HepG2 (cell line): ENCODE measurements around the gene FAM221A. TPM values are rescaled to one million over a fixed set of nuclear protein-coding genes. Genes with fewer than 3 reads are reported as not detected.

Source experiments
- ATAC-seq: fragments of 200-7000 bp; cut with Tn5 transposase; 3 replicates; pipeline ENCODE4 v1.9.1; 2020; ENCODE audit warnings: mild to moderate bottlenecking, moderate library complexity
- BruUV-seq: library from RNA; stranded (reverse); fragments of 400-500 nt; replicated peaks from 2 replicates; lab custom pipeline; 2021; lab: Mats Ljungman, UMichigan
- CTCF ChIA-PET: fragments of 300-600 bp; formaldehyde crosslinking; extraction: SDS; loops from one replicate; lab custom pipeline; 2021; ENCODE audit warnings: low total read pairs, inconsistent platforms, low intra/inter-chr PET ratio; lab: Yijun Ruan, JAX
- POLR2A ChIA-PET: fragments of 350-600 bp; sonication (Branson Sonifier 250); formaldehyde crosslinking; loops from one replicate; lab custom pipeline; 2020; ENCODE audit warnings: antibody characterized with exemption, inconsistent platforms; lab: Yijun Ruan, JAX
- DNase-seq: peaks from one replicate; pipeline ENCODE4 v3.0.0-alpha.2; 2015; ENCODE audit warnings: low spot score
- FAIRE-seq: peaks from 3 replicates; lab custom pipeline; 2011; peaks lifted over from hg19 to GRCh38; lab: Jason Lieb, UNC
- H2AFZ ChIP-seq: one replicate; pipeline ENCODE4 v1.6.1; 2011; ENCODE audit warnings: low read length, inconsistent platforms
- H3K27ac ChIP-seq: fragments of 300-600 bp; 3 replicates; pipeline ENCODE4 v1.8.0; 2011; ENCODE audit warnings: mixed run types, mild to moderate bottlenecking, mixed read lengths, low read length, inconsistent platforms; ENCODE audit not compliant: insufficient read depth; ENCODE audit errors: extremely low read length
- H3K27me3 ChIP-seq, 2 experiments: fragments of 200-600 bp in 1 of 2; 2 replicates in 1 of 2; 3 replicates in 1 of 2; pipeline versions ENCODE4 v1.6.0 to v1.8.0; 2011; ENCODE audit warnings: low read length in 2 of 2, mild to moderate bottlenecking in 2 of 2, moderate library complexity in 2 of 2, inconsistent platforms in 1 of 2; ENCODE audit not compliant: insufficient read depth in 2 of 2, control insufficient read depth in 1 of 2
- H3K36me3 ChIP-seq, 2 experiments: fragments of 200-600 bp in 1 of 2; replicated peaks in 1 of 2; 2 replicates in 1 of 2; 3 replicates in 1 of 2; pipeline versions ENCODE4 v1.5.1 to v1.8.0; 2011; ENCODE audit warnings: low read length in 2 of 2, inconsistent platforms in 1 of 2; ENCODE audit not compliant: insufficient read depth in 2 of 2, control insufficient read depth in 1 of 2
- H3K4me1 ChIP-seq: 2 replicates; pipeline ENCODE4 v1.5.1; 2012; ENCODE audit warnings: low read length, inconsistent platforms; ENCODE audit not compliant: insufficient read depth
- H3K4me2 ChIP-seq: 2 replicates; pipeline ENCODE4 v1.6.0; 2011; ENCODE audit warnings: low read depth, low read length, inconsistent platforms
- H3K4me3 ChIP-seq, 3 experiments: fragments of 200-600 bp in 1 of 3; sonication (generic), shearing (Covaris generic) in 1 of 3; replicated peaks in 1 of 3; 2 replicates each; pipeline ENCODE4 v1.5.1; 2011 to 2016; ENCODE audit warnings: low read length in 3 of 3, inconsistent platforms in 2 of 3, low read depth in 2 of 3, mild to moderate bottlenecking in 2 of 3, control low read depth in 1 of 3, mixed read lengths in 1 of 3; ENCODE audit not compliant: insufficient read depth in 1 of 3
- H3K79me2 ChIP-seq: one replicate; pipeline ENCODE4 v1.6.1; 2011; ENCODE audit warnings: low read length, inconsistent platforms; ENCODE audit not compliant: insufficient read depth
- H3K9ac ChIP-seq: 2 replicates; pipeline ENCODE4 v1.6.0; 2011; ENCODE audit warnings: mild to moderate bottlenecking, low read depth, low read length, inconsistent platforms; ENCODE audit not compliant: insufficient read depth
- H3K9me3 ChIP-seq: 2 replicates; pipeline ENCODE4 v1.5.1; 2012; ENCODE audit warnings: mild to moderate bottlenecking, low read length
- H4K20me1 ChIP-seq: 2 replicates; pipeline ENCODE4 v1.6.0; 2011; ENCODE audit warnings: inconsistent platforms, mild to moderate bottlenecking, low read length, moderate library complexity; ENCODE audit not compliant: insufficient read depth
- CAMTA2 ChIP-seq: sonication (generic); formaldehyde crosslinking; IDR thresholded peaks from 2 replicates; pipeline ENCODE4 v1.4.0; 2020; ENCODE audit warnings: mild to moderate bottlenecking, missing genetic modification reagents, borderline replicate concordance
- ETS1 ChIP-seq: sonication (generic); formaldehyde crosslinking; IDR thresholded peaks from 2 replicates; pipeline ENCODE4 v1.4.0; 2020; ENCODE audit warnings: missing genetic modification reagents
- FOXP1 ChIP-seq, 2 experiments: fragments of 450-650 bp in 1 of 2; IDR thresholded peaks; 2 replicates each; pipeline ENCODE4 v1.6.1; 2017 to 2018; ENCODE audit warnings: antibody characterized with exemption in 1 of 2
- HINFP ChIP-seq: sonication (generic); formaldehyde crosslinking; IDR thresholded peaks from 2 replicates; pipeline ENCODE4 v1.4.0; 2020; ENCODE audit warnings: low read depth, mild to moderate bottlenecking, missing genetic modification reagents
- HOXA9 ChIP-seq: sonication (generic); formaldehyde crosslinking; IDR thresholded peaks from 2 replicates; pipeline ENCODE4 v1.8.1; 2022; ENCODE audit warnings: missing genetic modification reagents, mild to moderate bottlenecking, moderate library complexity, borderline replicate concordance
- PAX8 ChIP-seq: sonication (generic); formaldehyde crosslinking; IDR thresholded peaks from 2 replicates; pipeline ENCODE4 v1.8.0; 2022; ENCODE audit warnings: mild to moderate bottlenecking, missing genetic modification reagents, borderline replicate concordance
- PITX1 ChIP-seq: sonication (generic); formaldehyde crosslinking; IDR thresholded peaks from 2 replicates; pipeline ENCODE4 v1.5.1; 2020; ENCODE audit warnings: mild to moderate bottlenecking, missing genetic modification reagents
- SYNCRIP ChIP-seq: fragments of 200-400 bp; formaldehyde crosslinking; IDR thresholded peaks from 2 replicates; pipeline ENCODE4 v1.6.1; 2018; ENCODE audit warnings: mild to moderate bottlenecking, low read depth, low read length; ENCODE audit not compliant: insufficient read depth
- THYN1 ChIP-seq: sonication (generic); formaldehyde crosslinking; IDR thresholded peaks from 2 replicates; pipeline ENCODE4 v1.8.1; 2023; ENCODE audit warnings: low read depth, mild to moderate bottlenecking, moderate library complexity, missing genetic modification reagents, borderline replicate concordance
- YY1 ChIP-seq: IDR thresholded peaks from 2 replicates; pipeline ENCODE4 v1.6.1; 2011; ENCODE audit warnings: low read length, low read depth, moderate library complexity, mild to moderate bottlenecking; ENCODE audit not compliant: insufficient read depth, insufficient replicate concordance
- ZKSCAN8 ChIP-seq: IDR thresholded peaks from 2 replicates; pipeline ENCODE4 v1.6.1; 2016; ENCODE audit warnings: borderline replicate concordance, missing genetic modification reagents, missing compliant biosample characterization
- ZNF20 ChIP-seq: sonication (generic); formaldehyde crosslinking; IDR thresholded peaks from 2 replicates; pipeline ENCODE4 v1.4.0; 2020; ENCODE audit warnings: mild to moderate bottlenecking, moderate library complexity, missing genetic modification reagents
- WGBS: methylation state at CpG from one replicate; pipeline ENCODE4 v1.1.6; 2017; ENCODE audit warnings: low lambda C conversion rate; 5-methylcytosine and 5-hydroxymethylcytosine counted together
- in situ Hi-C: cut with HindIII; loops from 2 replicates; pipeline ENCODE4 v1.10.0; 2017; ENCODE audit warnings: low pct_unique_long_range_greater_than_20kb; ENCODE audit not compliant: extremely low pct_ligation_motif_present
- intact Hi-C: fragments of 100-400 bp; cut with micrococcal nuclease; formaldehyde crosslinking; loops from one replicate; pipeline ENCODE4 v1.10.0; 2022; ENCODE audit not compliant: unreplicated experiment
- polyA plus RNA-seq, 8 experiments: library from polyadenylated mRNA; depleted of rRNA in 3 of 8; stranded (reverse) in 7 of 8; unstranded in 1 of 8; fragments of >200 nt; fragmentation: Illumina TruSeq in 4 of 8; extraction: Trizol in 4 of 8; gene quantifications; 2 replicates each; pipeline versions ENCODE4 v1.2.1 to v1.2.3, GENCODE V29; 2011 to 2016; ENCODE audit warnings: low read depth in 4 of 8, missing spikeins in 1 of 8, mixed read lengths in 1 of 8; ENCODE audit not compliant: insufficient read depth in 1 of 8
- total RNA-seq, 5 experiments: library from RNA; depleted of rRNA; stranded (reverse); fragments of >200 nt; fragmentation: Illumina TruSeq; extraction: Trizol; gene quantifications; 2 replicates each; pipeline ENCODE4 v1.2.3, GENCODE V29; 2016; ENCODE audit warnings: low read depth in 1 of 5
- TF ChIP-seq, protein P1 (sequence below): sonication (generic); formaldehyde crosslinking; IDR thresholded peaks from 2 replicates; pipeline ENCODE4 v1.4.0; 2020; ENCODE audit warnings: low read depth, missing genetic modification reagents
- TF ChIP-seq, protein P2 (sequence below): sonication (generic); formaldehyde crosslinking; IDR thresholded peaks from 2 replicates; pipeline ENCODE4 v1.5.0; 2020; ENCODE audit warnings: missing genetic modification reagents, mild to moderate bottlenecking, borderline replicate concordance

FAM221A gene
- total and polyA plus RNA-seq, 2 of the 13 experiments (the other 11 are each of a cell fraction or from before 2014, with no cell fraction given): 0.08 TPM; not detected in 1

- Histone ChIP-seq H3K4me1 (peaks cover 14% of the 10 kb centered on the region), H3K9me3 (no peaks in the 10 kb centered on the region), H3K4me3 (no peak overlapping the region), H3K27me3 (no peaks in the 10 kb centered on the region; a peak in 1 of 5 replicates), H3K27ac (no peak overlapping the region), H3K79me2 (no peaks in the 10 kb centered on the region), H3K4me2 (no peak overlapping the region), H2AFZ (no peak overlapping the region), H4K20me1 (no peaks in the 10 kb centered on the region), H3K9ac (no peak overlapping the region), H3K36me3 (no peaks in the 10 kb centered on the region)
- WGBS: 7% methylated on average over 6 of the region's 6 CpGs
- BruUV-seq: no TSS peak
- in situ Hi-C loops (loop anchor here (5.0 to 25.0 kb wide), 2 partner anchors 141 to 451 kb away; no protein-coding TSS in a partner anchor), intact Hi-C loops (loop anchor here (2.0 kb wide), 1 partner anchor 451 kb away; no protein-coding TSS in a partner anchor)
- CTCF ChIA-PET: interaction anchor here (2.6 to 2.9 kb wide), 2 partner anchors 143 to 166 kb away, joined by 37 to 45 read pairs; no protein-coding TSS in a partner anchor
- no peak for FAIRE-seq
- POLR2A ChIA-PET: no interaction called here
- no peak for ATAC-seq
- DNase-seq: peak; percentile 6
- no peak for TF ChIP-seq ZKSCAN8 (CRISPR knock-in tag)
- no peak for TF ChIP-seq ZNF20 (CRISPR knock-in tag)
- TF ChIP-seq SYNCRIP: no peak
- no peak for TF ChIP-seq HOXA9 (CRISPR knock-in tag)
- TF ChIP-seq ETS1 (CRISPR knock-in tag): no peak
- TF ChIP-seq, protein P1, sequence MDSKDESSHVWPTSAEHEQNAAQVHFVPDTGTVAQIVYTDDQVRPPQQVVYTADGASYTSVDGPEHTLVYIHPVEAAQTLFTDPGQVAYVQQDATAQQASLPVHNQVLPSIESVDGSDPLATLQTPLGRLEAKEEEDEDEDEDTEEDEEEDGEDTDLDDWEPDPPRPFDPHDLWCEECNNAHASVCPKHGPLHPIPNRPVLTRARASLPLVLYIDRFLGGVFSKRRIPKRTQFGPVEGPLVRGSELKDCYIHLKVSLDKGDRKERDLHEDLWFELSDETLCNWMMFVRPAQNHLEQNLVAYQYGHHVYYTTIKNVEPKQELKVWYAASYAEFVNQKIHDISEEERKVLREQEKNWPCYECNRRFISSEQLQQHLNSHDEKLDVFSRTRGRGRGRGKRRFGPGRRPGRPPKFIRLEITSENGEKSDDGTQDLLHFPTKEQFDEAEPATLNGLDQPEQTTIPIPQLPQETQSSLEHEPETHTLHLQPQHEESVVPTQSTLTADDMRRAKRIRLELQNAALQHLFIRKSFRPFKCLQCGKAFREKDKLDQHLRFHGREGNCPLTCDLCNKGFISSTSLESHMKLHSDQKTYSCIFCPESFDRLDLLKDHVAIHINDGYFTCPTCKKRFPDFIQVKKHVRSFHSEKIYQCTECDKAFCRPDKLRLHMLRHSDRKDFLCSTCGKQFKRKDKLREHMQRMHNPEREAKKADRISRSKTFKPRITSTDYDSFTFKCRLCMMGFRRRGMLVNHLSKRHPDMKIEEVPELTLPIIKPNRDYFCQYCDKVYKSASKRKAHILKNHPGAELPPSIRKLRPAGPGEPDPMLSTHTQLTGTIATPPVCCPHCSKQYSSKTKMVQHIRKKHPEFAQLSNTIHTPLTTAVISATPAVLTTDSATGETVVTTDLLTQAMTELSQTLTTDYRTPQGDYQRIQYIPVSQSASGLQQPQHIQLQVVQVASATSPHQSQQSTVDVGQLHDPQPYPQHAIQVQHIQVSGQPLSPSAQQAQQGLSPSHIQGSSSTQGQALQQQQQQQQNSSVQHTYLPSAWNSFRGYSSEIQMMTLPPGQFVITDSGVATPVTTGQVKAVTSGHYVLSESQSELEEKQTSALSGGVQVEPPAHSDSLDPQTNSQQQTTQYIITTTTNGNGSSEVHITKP (CRISPR knock-in tag): no peak
- TF ChIP-seq FOXP1 (IDR thresholded peaks at IDR 0.05): no peak
- TF ChIP-seq FOXP1 (CRISPR knock-in tag; IDR thresholded peaks at IDR 0.05): no peak
- TF ChIP-seq, protein P2, sequence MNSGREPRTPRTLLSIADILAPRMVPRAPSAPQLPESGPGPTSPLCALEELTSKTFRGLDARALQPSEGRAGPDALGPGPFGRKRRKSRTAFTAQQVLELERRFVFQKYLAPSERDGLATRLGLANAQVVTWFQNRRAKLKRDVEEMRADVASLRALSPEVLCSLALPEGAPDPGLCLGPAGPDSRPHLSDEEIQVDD (CRISPR knock-in tag): no peak
- TF ChIP-seq HINFP (CRISPR knock-in tag): no peak
- TF ChIP-seq THYN1: no peak
- no peak for TF ChIP-seq PAX8 (CRISPR knock-in tag)
- no peak for TF ChIP-seq YY1
- no peak for TF ChIP-seq CAMTA2 (CRISPR knock-in tag)
- TF ChIP-seq PITX1 (CRISPR knock-in tag): no peak
Observed at GRCh38 chr7:23713285-23714149, 33.5 kb downstream of the FAM221A start.
